Caco-2 (cell line): Measurements from ENCODE around the gene UBE2L5. TPM values are rescaled to one million over a fixed set of nuclear protein-coding genes. Genes with fewer than 3 reads are reported as not detected.
"Not testable (repeated sequence)": the region's sequence is repeated elsewhere in the genome, so short reads cannot be mapped to it uniquely, and the experiment has no call there.

Experiments used
- BruUV-seq: library from RNA; stranded (reverse); fragments of 400-500 nt; replicated peaks from 2 replicates; lab custom pipeline; 2021; lab: Mats Ljungman, UMichigan
- CTCF ChIA-PET: fragments of 300-600 bp; sonication (Branson Sonifier 250); formaldehyde crosslinking; loops from one replicate; lab custom pipeline; 2022; ENCODE audit warnings: antibody characterized with exemption; lab: Charles Lee
- POLR2A ChIA-PET: fragments of 300-600 bp; sonication (Branson Sonifier 250); formaldehyde crosslinking; loops from one replicate; lab custom pipeline; 2022; ENCODE audit warnings: antibody characterized with exemption; lab: Charles Lee
- DNase-seq, 2 experiments: peaks; one replicate each; pipeline versions ENCODE4 v3.0.0 to v3.0.0-alpha.2; 2020 to 2022
- H3K27me3 ChIP-seq: replicated peaks from 2 replicates; pipeline ENCODE4 v1.6.0; 2011; ENCODE audit warnings: low read length; ENCODE audit not compliant: control insufficient read depth, insufficient read depth
- H3K36me3 ChIP-seq: 2 replicates; pipeline ENCODE4 v1.5.1; 2011; ENCODE audit warnings: low read length; ENCODE audit not compliant: control insufficient read depth, insufficient read depth
- H3K4me1 ChIP-seq: fragments of 250-450 bp; sonication (Bioruptor Pico); 2 replicates; pipeline ENCODE4 v1.5.1; 2020; ENCODE audit warnings: mild to moderate bottlenecking
- H3K4me3 ChIP-seq: 2 replicates; pipeline ENCODE4 v1.5.1; 2011; ENCODE audit warnings: low read depth, mild to moderate bottlenecking, control low read depth, low read length
- H3K9me3 ChIP-seq: fragments of 250-450 bp; sonication (Bioruptor Pico); 2 replicates; pipeline ENCODE4 v1.5.1; 2020; ENCODE audit warnings: mild to moderate bottlenecking, moderate library complexity
- H3K27ac Mint-ChIP-seq: one replicate; pipeline ENCODE4 v1.8.0; 2022; ENCODE audit warnings: mixed read lengths; ENCODE audit not compliant: unreplicated experiment
- H3K27me3 Mint-ChIP-seq: one replicate; pipeline ENCODE4 v1.8.0; 2022; ENCODE audit warnings: mixed read lengths; ENCODE audit not compliant: insufficient read depth, unreplicated experiment
- H3K36me3 Mint-ChIP-seq: one replicate; pipeline ENCODE4 v1.8.0; 2022; ENCODE audit warnings: mild to moderate bottlenecking, mixed read lengths; ENCODE audit not compliant: insufficient read depth, unreplicated experiment
- H3K4me1 Mint-ChIP-seq: one replicate; pipeline ENCODE4 v1.8.0; 2022; ENCODE audit warnings: low read depth, mixed read lengths; ENCODE audit not compliant: unreplicated experiment
- H3K4me3 Mint-ChIP-seq: one replicate; pipeline ENCODE4 v1.8.0; 2022; ENCODE audit warnings: mild to moderate bottlenecking, moderate library complexity, mixed read lengths; ENCODE audit not compliant: unreplicated experiment
- H3K9me3 Mint-ChIP-seq: one replicate; pipeline ENCODE4 v1.8.0; 2022; ENCODE audit warnings: mixed read lengths; ENCODE audit not compliant: unreplicated experiment
- CTCF ChIP-seq, 2 experiments: fragments of 200-600 bp in 1 of 2; IDR thresholded peaks; 1 replicate in 1 of 2; 2 replicates in 1 of 2; pipeline versions ENCODE4 v1.5.1 to v1.8.0; 2011 to 2022; ENCODE audit warnings: antibody characterized with exemption in 1 of 2, control low read depth in 1 of 2, inconsistent platforms in 1 of 2, low read depth in 1 of 2, low read length in 1 of 2, mild to moderate bottlenecking in 1 of 2, moderate library complexity in 1 of 2; ENCODE audit not compliant: insufficient read depth in 1 of 2, severe bottlenecking in 1 of 2, unreplicated experiment in 1 of 2
- intact Hi-C: fragments of 100-400 bp; cut with micrococcal nuclease; formaldehyde crosslinking; loops from one replicate; pipeline ENCODE4 v1.10.0; 2022; ENCODE audit not compliant: unreplicated experiment
- total RNA-seq: library from RNA; stranded (reverse); gene quantifications from 2 replicates; pipeline ENCODE4 v1.2.3, GENCODE V29; 2022

UBE2L5 gene
- total RNA-seq, 1 experiment from 2014 or later = not detected

DNA sequence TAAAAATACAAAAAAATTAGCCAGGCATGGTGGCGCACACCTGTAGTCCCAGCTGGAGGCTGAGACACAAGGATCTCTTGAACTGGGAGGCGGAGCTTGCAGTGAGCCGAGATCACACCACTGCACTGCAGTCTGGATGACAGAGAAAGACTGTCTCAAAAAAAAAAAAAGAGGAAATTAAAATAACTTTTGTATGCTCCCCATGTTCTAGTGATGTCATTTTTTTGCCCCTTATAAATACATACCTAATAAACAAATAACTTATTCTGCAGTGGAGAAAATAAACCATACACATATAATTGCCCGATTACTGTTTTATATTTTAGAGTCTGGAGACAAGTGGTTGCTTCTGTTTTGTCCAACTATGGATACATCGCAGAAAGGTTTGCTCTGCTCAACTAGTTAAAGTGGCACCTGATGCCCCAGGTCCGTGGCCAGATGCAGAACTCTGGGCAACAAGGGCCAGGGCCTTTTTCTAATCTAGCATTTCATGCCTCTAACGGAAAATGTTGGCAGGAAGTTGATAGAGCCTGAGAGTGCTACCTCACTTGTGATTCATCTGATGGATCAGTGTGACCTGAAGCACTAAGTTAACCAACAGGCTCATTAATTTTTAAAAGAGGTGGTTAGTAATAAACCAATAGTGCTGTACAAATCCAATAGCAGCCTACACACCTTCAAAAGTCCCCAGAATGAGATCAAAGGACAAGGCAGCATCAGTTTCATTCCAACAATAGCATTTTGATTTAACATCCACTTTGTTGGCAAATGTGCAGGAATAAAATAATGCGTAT, 18.8 kb downstream of the UBE2L5 start:
- Histone ChIP-seq H3K27me3 (no peaks in the 10 kb centered on the region), H3K36me3 (no peaks in the 10 kb centered on the region), H3K4me3 (no peak overlapping the region), H3K9me3 (no peaks in the 10 kb centered on the region), H3K4me1 (no peaks in the 10 kb centered on the region)
- no peak for TF ChIP-seq CTCF (IDR thresholded peaks at IDR 0.05; ENCODE audit: insufficient read depth in 1 of 2, low read depth in 1 of 2, low read length in 1 of 2, severe bottlenecking in 1 of 2, unreplicated experiment in 1 of 2)
- DNase-seq = no peak
- H3K4me3 Mint-ChIP-seq = no peak overlapping the region
- BruUV-seq = no TSS peak
- H3K27me3 Mint-ChIP-seq = no peaks in the 10 kb centered on the region
- no peaks in the 10 kb centered on the region for H3K4me1 Mint-ChIP-seq
- no peak overlapping the region for H3K27ac Mint-ChIP-seq
- ChIA-PET POLR2A (no interaction called here), CTCF (no interaction called here)
- H3K36me3 Mint-ChIP-seq = no peaks in the 10 kb centered on the region
- intact Hi-C loops = no loop called here
- H3K9me3 Mint-ChIP-seq = no peaks in the 10 kb centered on the region

- no peak for TF ChIP-seq CTCF (IDR thresholded peaks at IDR 0.05; ENCODE audit: insufficient read depth in 1 of 2, low read depth in 1 of 2, low read length in 1 of 2, severe bottlenecking in 1 of 2, unreplicated experiment in 1 of 2)
- ChIA-PET CTCF (no interaction called here), POLR2A (no interaction called here)
- H3K9me3 ChIP-seq = no peaks in the 10 kb centered on the region
- no TSS peak for BruUV-seq
- no peaks in the 10 kb centered on the region for H3K4me1 Mint-ChIP-seq
- H3K27ac Mint-ChIP-seq = no peak overlapping the region
- no peaks in the 10 kb centered on the region for H3K27me3 Mint-ChIP-seq
- H3K4me1 ChIP-seq = no peaks in the 10 kb centered on the region
- intact Hi-C loops = no loop called here
- DNase-seq = no peak
- no peaks in the 10 kb centered on the region for H3K36me3 Mint-ChIP-seq
- H3K36me3 ChIP-seq = no peaks in the 10 kb centered on the region
- H3K27me3 ChIP-seq = no peaks in the 10 kb centered on the region
- H3K4me3 ChIP-seq = no peak overlapping the region
- H3K9me3 Mint-ChIP-seq = no peaks in the 10 kb centered on the region
- no peak overlapping the region for H3K4me3 Mint-ChIP-seq
Measured at GRCh38 chr13:30442926-30443325, 20.6 kb downstream of the UBE2L5 start.

DNA sequence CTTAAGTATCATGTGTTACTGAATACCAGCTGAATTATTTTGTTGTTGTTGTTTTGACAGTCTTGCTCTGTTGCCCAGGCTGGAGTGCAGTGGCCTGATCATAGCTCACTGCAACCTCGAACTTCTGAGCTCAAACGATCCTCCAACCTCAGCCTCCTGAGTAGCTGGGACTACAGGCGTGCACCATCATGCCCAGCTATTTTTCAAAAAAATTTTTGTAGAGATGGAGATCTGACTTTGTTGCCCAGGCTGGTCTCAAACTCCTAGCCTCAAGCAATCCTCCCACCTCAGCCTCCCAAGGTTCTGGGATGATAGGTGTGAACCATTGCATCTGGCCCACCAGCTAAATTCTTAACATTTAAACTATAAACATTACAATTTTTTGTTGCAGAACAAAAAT, 21.2 kb downstream of the UBE2L5 start:
- POLR2A ChIA-PET, H3K4me1 ChIP-seq, H3K4me1 Mint-ChIP-seq, H3K4me3 Mint-ChIP-seq, H3K36me3 ChIP-seq, CTCF ChIA-PET, DNase-seq, H3K9me3 Mint-ChIP-seq, intact Hi-C loops, H3K36me3 Mint-ChIP-seq, H3K27me3 Mint-ChIP-seq, H3K4me3 ChIP-seq, H3K27me3 ChIP-seq, H3K9me3 ChIP-seq, H3K27ac Mint-ChIP-seq, BruUV-seq: not testable (repeated sequence)
